HG03039 (cell line): ENCODE measurements around the gene TMPRSS11B.
"Not testable (repeated sequence)": the region's sequence is repeated elsewhere in the genome, so short reads cannot be mapped to it uniquely, and the experiment has no call there.

Experiments
- ATAC-seq: cut with Tn5 transposase; IDR thresholded peaks from one replicate; pipeline ENCODE4 v1.9.1; 2021; ENCODE audit warnings: mild to moderate bottlenecking, moderate library complexity; ENCODE audit not compliant: unreplicated experiment

TMPRSS11B gene

GRCh38 chr4:68228568-68228967 lies 16.9 kb downstream of the TMPRSS11B start:
- no peak for ATAC-seq

- ATAC-seq = no peak
Observed at GRCh38 chr4:68218044-68218443, 27.4 kb downstream of the TMPRSS11B start.

GRCh38 chr4:68216501-68216900 lies 29.0 kb downstream of the TMPRSS11B start:
- no peak for ATAC-seq

GRCh38 chr4:68209003-68209402 lies 36.5 kb downstream of the TMPRSS11B start:
- ATAC-seq = no peak

- not testable (repeated sequence) for ATAC-seq
Observed at GRCh38 chr4:68194305-68194704, 51.2 kb downstream of the TMPRSS11B start.

- no peak for ATAC-seq
Observed at GRCh38 chr4:68193194-68193593, 52.3 kb downstream of the TMPRSS11B start.

- no peak for ATAC-seq
Observed at GRCh38 chr4:68187145-68187544, 58.3 kb downstream of the TMPRSS11B start.

- ATAC-seq = no peak
Observed at GRCh38 chr4:68184923-68185322, 60.6 kb downstream of the TMPRSS11B start.

GRCh38 chr4:68183417-68183816 lies 62.1 kb downstream of the TMPRSS11B start:
- ATAC-seq = no peak

- no peak for ATAC-seq
Observed at GRCh38 chr4:68182382-68182820, 63.1 kb downstream of the TMPRSS11B start.

GRCh38 chr4:68180849-68181526 lies 64.5 kb downstream of the TMPRSS11B start:
- ATAC-seq = no peak

GRCh38 chr4:68176904-68177303 lies 68.6 kb downstream of the TMPRSS11B start:
- no peak for ATAC-seq
